OCI-LY3 (cell line): ENCODE results near the gene TRPM5.

ENCODE experiments used
- H2AFZ ChIP-seq: fragments of 200-600, 300-600 bp; shearing (Covaris generic); 2 replicates; pipeline ENCODE4 v1.6.0; 2014; ENCODE audit warnings: antibody characterized with exemption, low read depth, low read length
- H3K27ac ChIP-seq: fragments of 200-600, 300-600 bp; sonication (generic); 2 replicates; pipeline ENCODE4 v1.5.1; 2014; ENCODE audit warnings: mild to moderate bottlenecking, low read length, moderate library complexity, mixed read lengths
- H3K27me3 ChIP-seq: fragments of 200-600, 300-600 bp; sonication (generic); 2 replicates; pipeline ENCODE4 v1.6.1; 2014; ENCODE audit warnings: low read depth, low read length, mixed read lengths
- H3K36me3 ChIP-seq: fragments of 200-600, 300-600 bp; sonication (generic); replicated peaks from 2 replicates; pipeline ENCODE3; 2014; ENCODE audit warnings: low read depth, low read length, mixed read lengths
- H3K4me1 ChIP-seq: fragments of 300-600, 200-600 bp; sonication (generic); 2 replicates; pipeline ENCODE4 v1.6.1; 2014; ENCODE audit warnings: low read length, mixed read lengths
- H3K4me2 ChIP-seq: fragments of 200-600, 300-600 bp; sonication (generic); 2 replicates; pipeline ENCODE4 v1.6.1; 2014; ENCODE audit warnings: low read length, mixed read lengths
- H3K4me3 ChIP-seq: fragments of 300-600, 200-600 bp; sonication (generic); 2 replicates; pipeline ENCODE4 v1.5.1; 2014; ENCODE audit warnings: antibody characterized with exemption, mild to moderate bottlenecking, low read length, moderate library complexity
- H3K79me2 ChIP-seq: fragments of 300-600, 200-600 bp; shearing (Covaris generic); 2 replicates; pipeline ENCODE4 v1.6.1; 2014; ENCODE audit warnings: mild to moderate bottlenecking, low read length, mixed read lengths
- H3K9ac ChIP-seq: fragments of 300-600, 200-600 bp; shearing (Covaris generic); 2 replicates; pipeline ENCODE4 v1.6.0; 2014; ENCODE audit warnings: mild to moderate bottlenecking, low read length, moderate library complexity
- H3K9me3 ChIP-seq: fragments of 200-600, 300-600 bp; shearing (Covaris generic); 2 replicates; pipeline ENCODE4 v1.6.1; 2014; ENCODE audit warnings: low read length, mixed read lengths; ENCODE audit not compliant: insufficient read depth
- H4K20me1 ChIP-seq: fragments of 200-600, 300-600 bp; sonication (generic); 2 replicates; pipeline ENCODE4 v1.6.1; 2016; ENCODE audit warnings: low read length, mixed read lengths; ENCODE audit not compliant: insufficient read depth
- EZH2phosphoT487 ChIP-seq: fragments of 200-600 bp; shearing (Covaris generic); IDR thresholded peaks from 2 replicates; pipeline ENCODE4 v1.6.1; 2018; ENCODE audit warnings: antibody characterized with exemption, mixed run types, low read depth
- TF ChIP-seq, protein P1 (sequence below): fragments of 200-600, 300-600 bp; sonication (generic); IDR thresholded peaks from 2 replicates; pipeline ENCODE4 v1.5.1; 2014; ENCODE audit warnings: antibody characterized with exemption, low read length, low read depth

Gene TRPM5

GRCh38 chr11:2459016-2459725, 14.9 kb upstream of the TRPM5 start:
- no peaks in the 10 kb centered on the region for H4K20me1 ChIP-seq
- no peak overlapping the region for H3K27ac ChIP-seq
- H3K36me3 ChIP-seq, result no peaks in the 10 kb centered on the region
- H3K4me1 ChIP-seq, result no peaks in the 10 kb centered on the region
- H3K79me2 ChIP-seq, result no peaks in the 10 kb centered on the region
- no peak overlapping the region for H3K4me2 ChIP-seq
- no peak overlapping the region for H3K9ac ChIP-seq
- no peaks in the 10 kb centered on the region for H3K9me3 ChIP-seq
- TF ChIP-seq, protein P1, sequence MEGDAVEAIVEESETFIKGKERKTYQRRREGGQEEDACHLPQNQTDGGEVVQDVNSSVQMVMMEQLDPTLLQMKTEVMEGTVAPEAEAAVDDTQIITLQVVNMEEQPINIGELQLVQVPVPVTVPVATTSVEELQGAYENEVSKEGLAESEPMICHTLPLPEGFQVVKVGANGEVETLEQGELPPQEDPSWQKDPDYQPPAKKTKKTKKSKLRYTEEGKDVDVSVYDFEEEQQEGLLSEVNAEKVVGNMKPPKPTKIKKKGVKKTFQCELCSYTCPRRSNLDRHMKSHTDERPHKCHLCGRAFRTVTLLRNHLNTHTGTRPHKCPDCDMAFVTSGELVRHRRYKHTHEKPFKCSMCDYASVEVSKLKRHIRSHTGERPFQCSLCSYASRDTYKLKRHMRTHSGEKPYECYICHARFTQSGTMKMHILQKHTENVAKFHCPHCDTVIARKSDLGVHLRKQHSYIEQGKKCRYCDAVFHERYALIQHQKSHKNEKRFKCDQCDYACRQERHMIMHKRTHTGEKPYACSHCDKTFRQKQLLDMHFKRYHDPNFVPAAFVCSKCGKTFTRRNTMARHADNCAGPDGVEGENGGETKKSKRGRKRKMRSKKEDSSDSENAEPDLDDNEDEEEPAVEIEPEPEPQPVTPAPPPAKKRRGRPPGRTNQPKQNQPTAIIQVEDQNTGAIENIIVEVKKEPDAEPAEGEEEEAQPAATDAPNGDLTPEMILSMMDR, result no peak
- no peak for TF ChIP-seq EZH2phosphoT487
- no peak overlapping the region for H2AFZ ChIP-seq
- no peaks in the 10 kb centered on the region for H3K27me3 ChIP-seq
- no peak overlapping the region for H3K4me3 ChIP-seq

GRCh38 chr11:2458321-2458720, 14.0 kb upstream of the TRPM5 start:
- no peak overlapping the region for H3K4me2 ChIP-seq
- no peaks in the 10 kb centered on the region for H3K27me3 ChIP-seq
- no peak overlapping the region for H3K27ac ChIP-seq
- H3K9ac ChIP-seq, result no peak overlapping the region
- H3K9me3 ChIP-seq, result no peaks in the 10 kb centered on the region
- no peaks in the 10 kb centered on the region for H3K4me1 ChIP-seq
- TF ChIP-seq, protein P1, result no peak
- no peak for TF ChIP-seq EZH2phosphoT487
- H4K20me1 ChIP-seq, result no peaks in the 10 kb centered on the region
- no peaks in the 10 kb centered on the region for H3K36me3 ChIP-seq
- H3K4me3 ChIP-seq, result no peak overlapping the region
- no peak overlapping the region for H2AFZ ChIP-seq
- no peaks in the 10 kb centered on the region for H3K79me2 ChIP-seq

DNA sequence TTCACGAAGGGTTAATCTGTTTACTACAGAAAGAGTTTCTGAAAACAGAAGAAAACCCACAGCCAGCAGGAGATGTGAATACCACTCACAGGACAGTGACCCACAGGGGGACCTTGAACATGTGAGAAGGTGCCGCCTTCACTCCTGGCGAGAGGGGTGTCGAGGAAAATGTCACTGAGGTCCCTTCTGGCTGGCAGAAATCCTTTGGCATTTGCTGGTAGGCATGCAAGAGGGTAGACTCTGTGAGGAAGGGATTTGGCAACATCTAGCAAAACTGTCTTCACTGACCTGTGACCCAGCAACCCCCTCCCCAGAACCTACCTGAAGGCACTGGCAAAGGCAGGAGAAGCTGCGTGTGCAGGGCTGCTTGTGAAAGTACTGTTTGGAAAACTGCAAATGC, 9.1 kb upstream of the TRPM5 start:
- TF ChIP-seq, protein P1, result no peak
- TF ChIP-seq EZH2phosphoT487, result no peak

GRCh38 chr11:2452321-2453012, 8.2 kb upstream of the TRPM5 start:
- H3K79me2 ChIP-seq, result no peaks in the 10 kb centered on the region
- H3K27ac ChIP-seq, result no peak overlapping the region
- no peak for TF ChIP-seq EZH2phosphoT487
- TF ChIP-seq, protein P1, result no peak
- no peak overlapping the region for H3K4me3 ChIP-seq
- H3K36me3 ChIP-seq, result no peaks in the 10 kb centered on the region
- no peak overlapping the region for H3K4me2 ChIP-seq
- H3K27me3 ChIP-seq, result no peaks in the 10 kb centered on the region
- H4K20me1 ChIP-seq, result no peaks in the 10 kb centered on the region
- H3K4me1 ChIP-seq, result no peaks in the 10 kb centered on the region
- H3K9me3 ChIP-seq, result no peaks in the 10 kb centered on the region
- no peak overlapping the region for H2AFZ ChIP-seq
- H3K9ac ChIP-seq, result no peak overlapping the region

More for the DNA sequence above, 9.1 kb upstream of the TRPM5 start:
- Histone ChIP-seq H3K27me3 (no peaks in the 10 kb centered on the region), H3K27ac (no peak overlapping the region), H3K36me3 (no peaks in the 10 kb centered on the region), H3K9me3 (no peaks in the 10 kb centered on the region), H3K4me2 (no peak overlapping the region), H2AFZ (no peak overlapping the region), H3K4me3 (no peak overlapping the region), H3K9ac (no peak overlapping the region), H3K79me2 (no peaks in the 10 kb centered on the region), H4K20me1 (no peaks in the 10 kb centered on the region), H3K4me1 (no peaks in the 10 kb centered on the region)
